ENCODE data around the gene GNAO1.

GNAO1 gene

DNA sequence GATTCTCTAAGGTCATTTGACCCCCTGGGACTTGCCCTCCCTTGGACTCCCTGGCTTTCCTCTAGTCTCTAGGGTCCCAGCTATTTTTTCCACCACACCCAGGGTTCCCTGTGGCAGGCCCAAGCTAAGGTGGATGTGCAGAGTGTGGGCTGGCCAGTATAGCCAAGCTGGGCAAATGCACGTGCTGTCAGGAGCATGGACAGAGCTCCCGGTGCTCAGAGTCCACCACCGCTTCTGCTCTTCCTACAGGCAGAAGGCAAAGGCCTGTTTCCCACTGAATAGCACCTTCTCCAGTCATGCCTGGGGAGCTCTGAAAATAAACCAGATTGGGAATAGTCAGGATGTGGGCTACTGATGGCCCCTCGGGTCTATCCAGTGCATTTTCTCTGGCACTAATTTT lies 53.3 kb downstream of the GNAO1 start:
- no peak for DNase-seq

- no peak for DNase-seq
Measured at GRCh38 chr16:56245197-56245596, 53.9 kb downstream of the GNAO1 start.

- DNase-seq, result no peak
Measured at GRCh38 chr16:56246051-56246817, 54.9 kb downstream of the GNAO1 start.

- no peak for DNase-seq
Measured at GRCh38 chr16:56247018-56247417, 55.7 kb downstream of the GNAO1 start.

DNA sequence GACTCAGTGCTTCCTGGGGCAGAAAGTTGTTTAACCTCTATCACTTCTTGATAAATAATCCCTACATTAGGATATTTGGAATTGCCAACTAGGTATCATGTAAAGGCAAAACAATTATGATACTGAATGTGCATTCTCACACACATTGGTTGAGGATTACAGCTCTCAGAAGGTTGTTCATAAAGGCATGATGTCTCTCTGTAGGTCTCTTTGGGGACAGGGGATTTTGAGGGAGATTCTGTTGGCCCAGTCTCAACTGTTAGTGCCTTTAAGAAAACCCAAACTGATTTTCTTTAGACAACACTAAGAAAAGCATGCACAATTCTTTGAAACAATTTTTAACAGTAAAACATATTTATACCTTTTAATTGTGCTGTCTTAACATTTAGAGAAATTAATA lies 56.5 kb downstream of the GNAO1 start:
- no peak for DNase-seq

DNA sequence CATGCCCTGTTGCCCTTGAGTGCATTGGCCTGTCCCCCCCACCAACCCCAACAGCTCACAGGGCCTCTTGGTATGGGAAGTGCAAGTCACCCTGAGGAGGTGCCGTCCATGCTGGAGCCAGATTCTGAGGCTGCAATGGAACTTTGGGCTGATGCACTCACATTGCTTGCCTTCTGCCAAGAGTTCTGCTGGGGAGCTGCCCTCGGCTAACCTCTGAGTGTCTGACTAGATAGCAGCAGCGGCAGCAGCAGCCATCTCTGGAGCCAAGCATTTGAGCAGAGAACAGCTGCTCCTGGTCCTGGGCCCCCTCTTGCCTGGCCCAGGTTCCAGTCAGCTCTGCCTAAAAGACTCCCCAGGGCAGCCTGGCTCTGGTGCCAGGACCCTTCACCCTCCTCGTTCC lies 61.5 kb downstream of the GNAO1 start:
- DNase-seq, result no peak

GRCh38 chr16:56255904-56256303 lies 64.6 kb downstream of the GNAO1 start:
- no peak for DNase-seq

- no peak for DNase-seq
Measured at GRCh38 chr16:56257239-56257638, 66.0 kb downstream of the GNAO1 start.

- no peak for DNase-seq
Measured at GRCh38 chr16:56257666-56258342, 66.5 kb downstream of the GNAO1 start.

DNA sequence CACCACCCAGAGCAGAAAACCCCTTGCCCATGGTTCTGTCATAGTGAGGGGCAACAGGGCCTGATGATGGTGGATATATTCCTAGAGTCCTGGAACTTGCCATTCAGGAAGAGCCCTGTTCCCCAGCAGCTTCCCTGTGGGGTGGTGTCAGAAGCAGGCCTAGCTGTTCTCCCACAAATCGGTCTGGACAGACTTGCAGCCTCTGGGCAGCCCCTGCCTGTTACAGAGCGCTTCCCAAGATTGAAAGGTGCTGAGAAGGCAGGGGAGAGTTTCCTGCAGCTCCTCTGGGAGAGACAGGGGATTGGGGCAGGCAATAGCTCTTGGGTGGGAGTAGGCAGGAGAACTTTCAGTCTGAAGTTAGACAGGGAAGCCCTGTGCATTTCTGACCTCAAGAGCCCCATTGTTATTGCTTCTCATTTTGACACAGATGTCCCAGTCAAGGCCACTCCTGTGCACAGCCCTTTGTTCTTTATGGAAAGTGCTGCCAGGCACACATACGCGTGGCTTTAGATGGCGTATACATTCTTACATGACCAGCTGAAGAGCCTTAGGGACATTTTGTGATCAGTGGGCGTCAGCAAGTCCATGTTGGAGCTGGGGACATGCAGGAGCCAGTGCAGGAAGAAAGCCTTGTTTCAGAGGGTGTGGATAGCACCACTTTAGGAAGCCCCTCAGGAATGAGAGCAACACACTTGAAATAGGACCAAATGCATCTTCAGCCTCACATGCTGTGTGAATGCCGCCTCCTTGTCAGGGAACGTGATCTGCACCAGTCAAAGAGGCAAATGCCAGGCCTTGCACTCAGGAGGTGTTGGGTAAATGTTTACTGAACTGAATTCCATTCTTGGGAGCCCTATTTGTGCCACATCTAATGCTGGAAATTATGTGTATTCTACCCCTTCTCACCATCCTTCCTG lies 67.5 kb downstream of the GNAO1 start:
- DNase-seq, result no peak

DNA sequence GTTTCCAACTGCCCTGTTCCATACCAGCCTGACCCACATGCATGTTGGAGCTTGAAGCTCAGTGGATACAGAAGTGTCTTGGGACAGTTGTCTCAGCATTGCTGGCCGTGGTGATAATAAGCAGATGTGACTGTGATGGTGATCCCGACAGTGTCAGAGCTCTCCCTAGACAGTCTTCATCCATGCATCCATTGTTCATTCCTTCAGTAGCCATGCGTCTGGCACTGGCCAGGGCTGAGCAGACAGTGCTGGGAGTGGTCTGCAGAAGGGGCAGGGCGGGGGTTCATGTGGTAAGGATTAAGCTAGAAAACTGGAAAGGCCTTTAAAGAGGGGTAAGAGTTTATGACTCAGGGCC lies 68.1 kb downstream of the GNAO1 start:
- DNase-seq, result no peak

DNA sequence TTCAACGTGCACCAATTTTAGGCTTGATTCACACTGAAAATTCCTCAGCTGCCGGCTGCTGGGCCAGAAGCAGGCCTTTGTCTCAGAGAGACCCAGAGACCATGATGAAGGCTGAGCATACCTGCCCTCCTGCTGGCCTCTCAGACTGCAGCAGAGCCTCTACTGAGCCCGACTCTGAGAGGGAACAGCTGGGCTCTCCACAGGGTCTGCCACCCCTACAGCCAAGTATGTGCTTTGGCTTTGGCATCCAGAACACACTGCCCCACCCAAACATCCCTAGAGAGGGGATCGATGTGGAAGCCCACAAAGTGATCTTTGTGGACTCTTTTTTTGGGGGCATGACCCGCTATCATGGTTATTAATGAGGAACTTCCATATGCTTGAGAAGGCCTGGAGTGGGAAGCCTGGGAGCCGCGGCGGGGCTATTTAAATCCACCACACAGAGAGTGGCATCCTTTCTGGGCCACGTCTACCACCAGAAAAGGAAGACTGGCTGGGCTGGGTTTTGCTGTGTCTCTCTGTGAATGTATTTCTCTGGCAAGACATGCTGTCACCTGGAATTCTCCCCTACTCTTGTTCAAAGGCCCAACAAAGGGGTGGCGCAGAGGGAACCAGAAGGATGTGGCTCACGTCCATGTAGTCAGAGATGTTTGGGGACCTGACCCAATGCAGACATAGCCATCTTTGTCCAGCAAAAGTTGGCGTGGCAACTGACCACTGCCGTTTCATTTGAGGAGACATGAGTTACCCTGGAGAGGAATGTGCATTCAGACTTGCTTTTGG lies 69.3 kb downstream of the GNAO1 start:
- no peak for DNase-seq

DNA sequence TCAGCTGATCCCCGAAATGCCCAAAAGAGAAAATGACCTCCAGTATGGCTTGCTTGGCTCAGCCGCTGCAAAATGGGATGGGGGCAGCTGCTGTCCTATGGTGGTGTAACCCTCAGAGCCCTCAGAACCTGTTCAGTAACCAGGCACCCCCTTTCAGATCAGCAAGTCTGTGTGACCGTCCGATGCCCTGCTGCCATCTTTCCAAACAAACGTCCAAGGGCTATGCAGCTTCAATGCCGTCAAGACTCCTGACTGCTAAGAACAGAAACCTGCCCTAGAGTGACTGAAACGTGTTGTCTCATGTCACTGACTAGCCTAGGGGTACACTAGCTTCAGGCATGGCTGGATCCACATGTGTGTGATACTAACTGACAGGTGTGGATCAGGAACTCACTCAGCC lies 70.4 kb downstream of the GNAO1 start:
- no peak for DNase-seq

- peak; percentile 32 for DNase-seq
Measured at GRCh38 chr16:56262148-56262547, 70.9 kb downstream of the GNAO1 start.

- no peak for DNase-seq
Measured at GRCh38 chr16:56262551-56263245, 71.4 kb downstream of the GNAO1 start.

- no peak for DNase-seq
Measured at GRCh38 chr16:56263711-56264608, 72.7 kb downstream of the GNAO1 start.

DNA sequence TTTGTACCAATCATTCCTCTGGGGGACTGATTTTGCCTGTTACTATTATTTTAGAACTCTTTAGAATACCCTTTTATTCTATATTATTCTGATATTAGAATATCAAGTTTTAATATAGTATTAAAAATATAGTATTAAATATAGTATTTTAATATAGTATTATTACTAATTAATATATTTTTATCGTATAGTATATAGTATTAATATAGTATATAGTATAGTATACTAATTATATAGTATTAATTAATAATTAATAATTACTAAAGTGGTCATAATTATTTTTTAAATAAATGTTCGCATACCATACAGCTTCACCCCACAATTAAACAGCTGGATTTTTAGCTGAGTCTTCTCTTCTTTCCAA lies 73.3 kb downstream of the GNAO1 start:
- DNase-seq, result no peak

GRCh38 chr16:56265184-56265583 lies 73.9 kb downstream of the GNAO1 start:
- no peak for DNase-seq

- DNase-seq, result no peak
Measured at GRCh38 chr16:56265746-56266145, 74.5 kb downstream of the GNAO1 start.

GRCh38 chr16:56266641-56267607 lies 75.6 kb downstream of the GNAO1 start:
- DNase-seq, result no peak
